RPMI8226 (cell line): ENCODE results near the gene ZMYND8.
A peak's percentile ranks its signal among the peaks of the same experiment; 100 is the strongest.
"Not testable (repeated sequence)": the region's sequence is repeated elsewhere in the genome, so short reads cannot be mapped to it uniquely, and the experiment has no call there.

Experiments
- DNase-seq: peaks from one replicate; pipeline ENCODE4 v3.0.0-alpha.2; 2015

Gene ZMYND8

DNA sequence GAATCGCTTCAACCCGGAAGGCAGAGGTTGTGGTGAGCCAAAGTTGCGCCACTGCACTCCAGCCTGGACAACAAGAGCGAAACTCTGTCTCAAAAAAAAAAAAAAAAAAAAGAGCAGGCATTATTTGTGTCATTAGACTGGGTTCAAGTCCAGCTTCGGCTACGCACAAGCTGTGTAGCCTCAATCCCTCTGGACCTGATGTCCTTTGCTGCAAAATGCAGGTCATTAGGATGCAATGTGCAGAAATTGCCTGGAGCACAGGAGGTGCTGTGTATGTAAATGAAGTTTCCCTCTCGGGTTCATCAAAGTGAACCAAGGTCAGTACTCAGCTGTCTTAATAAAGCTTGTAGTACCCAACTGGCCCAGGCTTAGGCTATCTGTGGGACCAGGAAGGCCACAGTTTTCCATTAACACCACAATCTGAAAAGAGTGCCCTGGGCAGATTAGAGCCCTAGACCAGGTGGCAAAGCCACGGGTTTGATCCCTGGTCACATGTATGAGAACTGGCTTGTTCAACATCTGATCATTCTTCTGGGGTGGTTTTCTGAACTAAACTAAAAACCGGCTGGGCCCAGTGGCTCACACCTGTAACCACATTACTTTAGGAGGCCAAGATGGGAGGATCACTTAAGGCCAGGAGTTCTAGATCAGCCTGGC, 155.3 kb downstream of the ZMYND8 start:
- no peak for DNase-seq

DNA sequence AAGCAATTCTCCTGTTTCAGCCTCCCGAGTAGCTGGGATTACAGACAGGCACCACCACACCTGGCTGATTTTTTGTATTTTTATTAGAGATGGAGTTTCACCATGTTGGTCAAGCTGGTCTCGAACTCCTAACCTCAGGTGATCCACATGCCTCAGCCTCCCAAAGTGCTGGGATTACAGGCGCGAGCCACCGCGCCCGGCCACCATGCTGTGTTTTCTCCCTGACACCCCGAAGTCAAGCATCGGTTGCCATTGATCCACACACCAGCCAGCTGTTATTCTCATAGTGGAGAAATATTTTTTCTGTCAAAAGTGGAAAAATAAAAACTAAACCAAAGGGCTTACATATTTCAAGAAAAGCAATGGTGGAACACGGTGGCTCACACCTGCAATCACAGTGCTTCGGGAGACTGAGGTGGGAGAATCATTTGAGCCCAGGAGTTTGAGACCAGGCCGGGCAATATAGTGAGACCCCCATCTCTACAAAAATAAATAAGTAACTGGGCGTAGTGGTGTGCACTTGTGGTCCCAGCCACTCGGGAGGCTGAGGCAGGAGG, 157.4 kb downstream of the ZMYND8 start:
- DNase-seq, result no peak

DNA sequence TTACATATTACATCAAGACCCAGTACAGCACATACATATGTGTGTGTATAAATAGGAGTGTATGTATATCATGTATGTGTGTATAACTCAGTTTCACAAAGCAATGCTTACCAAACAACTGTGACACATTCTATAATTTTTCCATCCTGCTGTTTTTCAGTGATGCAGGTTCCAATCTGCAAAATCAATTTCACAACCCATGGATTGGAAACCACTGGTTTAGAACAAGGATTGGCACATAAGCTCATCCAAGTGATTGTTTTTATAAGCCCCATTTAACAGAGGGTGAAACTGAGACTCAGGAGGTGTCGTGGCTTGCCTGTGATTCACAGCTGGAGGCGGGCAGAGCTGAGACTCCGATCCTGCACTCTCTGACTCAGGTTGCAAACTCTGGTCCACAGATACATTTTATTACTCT, 158.2 kb downstream of the ZMYND8 start:
- DNase-seq, result no peak

DNA sequence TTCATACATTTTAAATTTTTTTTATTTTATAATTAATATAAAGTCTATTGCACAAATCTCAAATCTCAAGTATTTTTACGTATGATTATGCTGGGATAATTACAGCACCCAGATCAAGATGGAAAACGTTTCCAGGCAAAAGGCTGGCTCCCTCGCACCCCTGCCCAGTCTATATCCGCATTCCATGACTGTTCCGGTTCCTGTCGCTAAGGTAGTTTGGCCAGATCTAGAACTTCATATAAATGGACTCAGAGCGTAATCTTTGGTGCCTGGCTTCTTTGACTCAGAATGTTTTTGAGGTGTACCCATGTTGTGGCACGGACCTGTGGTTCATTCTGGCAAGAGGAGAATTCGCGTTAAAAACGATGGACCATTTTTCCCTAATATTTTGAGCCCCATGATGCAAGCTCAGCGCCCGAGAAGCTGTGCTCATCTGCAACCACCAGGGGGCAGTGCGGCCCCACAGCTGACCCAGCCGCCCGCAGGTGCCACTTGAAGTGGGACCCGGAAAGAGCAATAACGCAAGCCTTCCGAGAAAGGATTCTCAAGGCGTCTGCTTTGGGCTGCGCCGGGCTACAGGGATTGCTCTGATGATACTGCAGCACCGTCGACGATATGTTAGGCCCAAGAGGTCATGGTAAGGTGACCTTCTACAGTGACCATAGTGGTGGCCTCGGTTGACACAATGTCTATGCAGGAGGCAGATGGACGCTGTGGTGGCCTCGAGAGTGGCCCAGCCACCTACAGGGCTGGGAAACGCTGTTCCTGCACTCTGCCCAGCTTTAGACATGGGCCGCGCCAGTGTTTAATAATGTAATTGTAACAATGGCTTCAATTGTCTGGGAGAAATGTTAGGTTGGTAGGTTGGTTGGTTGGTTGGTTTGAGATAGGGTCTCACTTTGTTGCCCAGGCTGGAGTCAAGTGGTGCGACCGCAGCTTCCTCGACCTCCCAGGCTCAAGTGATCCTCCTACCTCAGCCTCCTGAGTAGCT, 160.1 kb downstream of the ZMYND8 start:
- DNase-seq, result peak; percentile 79

DNA sequence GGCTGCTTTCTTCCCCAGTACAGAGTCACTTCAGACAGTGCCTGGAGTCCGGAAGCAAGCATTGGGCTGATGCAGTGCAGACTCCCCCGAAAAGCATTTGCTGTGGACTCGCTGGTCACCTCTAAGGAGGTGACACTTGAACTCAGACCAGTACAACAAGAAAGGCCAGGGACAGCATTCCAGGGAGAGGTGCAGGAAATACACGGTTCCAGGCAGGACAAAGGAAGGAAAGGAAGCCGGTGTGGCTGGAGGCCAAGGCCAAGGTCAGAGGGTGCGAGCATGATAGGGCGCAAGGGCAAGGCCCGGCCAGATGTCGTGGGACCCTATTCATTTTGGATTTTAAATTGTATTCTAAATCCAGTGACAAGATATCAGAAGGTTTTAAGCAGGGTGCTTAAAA, 160.9 kb downstream of the ZMYND8 start:
- DNase-seq, result no peak

DNA sequence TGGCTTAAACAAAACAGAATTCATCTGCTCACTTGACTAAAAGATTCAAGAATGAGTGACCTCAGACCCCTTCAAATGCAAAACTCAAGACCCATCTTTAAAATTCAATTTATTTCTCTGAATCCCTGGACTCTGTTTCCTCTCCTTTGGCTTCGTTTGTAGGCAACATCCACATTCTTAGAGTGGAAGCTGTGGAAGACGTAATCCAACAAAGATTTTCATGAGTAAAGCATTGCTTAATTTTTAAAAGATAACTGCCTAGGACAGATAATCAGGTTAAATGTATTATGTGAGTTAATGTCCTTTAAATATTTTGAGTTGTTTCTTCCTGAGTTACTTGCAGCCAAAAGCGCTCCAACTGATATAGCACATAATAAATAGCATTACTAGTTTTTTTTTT, 164.5 kb downstream of the ZMYND8 start:
- DNase-seq, result no peak

DNA sequence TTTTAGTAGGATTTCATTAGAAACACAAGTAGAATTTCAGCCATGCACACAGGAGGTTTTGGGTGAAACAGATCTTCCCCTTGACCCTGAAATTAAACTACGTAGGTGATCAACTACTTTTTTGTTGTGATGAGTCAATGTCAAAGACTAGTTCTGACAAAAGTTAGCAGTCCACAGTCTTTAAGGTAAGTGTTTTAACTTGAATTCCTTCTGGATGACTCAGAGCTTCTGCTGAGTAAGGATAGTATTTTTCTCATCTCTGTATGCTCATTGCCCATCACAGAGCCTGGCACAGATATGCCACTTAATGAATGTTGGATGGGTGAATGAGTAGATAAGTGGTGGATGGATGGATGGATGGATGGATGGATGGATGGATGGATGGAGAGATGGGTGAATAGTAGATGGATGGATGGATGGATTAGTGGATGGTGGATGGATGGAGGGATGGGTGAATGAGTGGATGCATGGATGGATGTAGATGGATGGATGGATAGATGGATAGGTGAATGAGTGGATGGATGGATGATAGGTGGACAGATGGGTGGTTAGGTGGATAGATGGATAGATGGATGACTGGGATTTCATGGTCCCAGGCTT, 165.3 kb downstream of the ZMYND8 start:
- no peak for DNase-seq

DNA sequence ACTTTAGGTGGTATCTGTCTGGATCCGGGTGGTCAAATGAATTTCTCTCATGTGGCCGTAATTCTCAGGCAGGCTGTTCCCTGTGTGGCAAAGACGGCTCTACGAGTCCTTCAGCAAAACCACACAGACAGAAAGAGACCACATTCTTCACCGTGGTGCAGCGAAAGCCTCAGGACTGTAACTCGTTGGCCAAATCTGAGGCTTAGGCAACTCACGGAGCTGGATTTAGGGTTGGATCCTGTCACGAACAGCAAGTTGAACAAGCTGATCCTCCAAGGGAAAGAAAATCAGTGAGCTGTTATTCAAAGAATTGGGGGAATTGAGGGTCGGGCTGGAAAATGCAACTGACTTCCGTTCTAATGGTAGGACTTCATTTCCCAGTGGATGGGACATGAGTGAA, 167.4 kb downstream of the ZMYND8 start:
- DNase-seq, result no peak

DNA sequence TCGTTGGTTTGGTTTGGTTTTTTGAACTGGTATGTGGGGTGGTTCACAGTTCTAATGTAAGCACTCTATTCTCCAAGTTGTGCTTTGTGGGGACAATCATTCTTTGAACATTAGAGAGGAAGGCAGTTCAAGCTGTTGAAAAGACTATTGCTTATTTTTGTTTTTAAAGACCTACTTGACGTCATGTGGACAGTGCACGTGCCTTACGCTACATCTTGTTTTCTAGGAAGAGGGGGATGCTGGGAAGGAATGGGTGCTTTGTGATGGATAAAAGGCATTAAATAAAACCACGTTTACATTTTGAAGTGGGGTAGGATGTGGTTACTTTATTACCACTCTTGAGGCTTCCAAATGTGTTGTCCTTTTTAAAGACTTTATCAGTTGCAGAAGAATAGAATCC, 168.0 kb downstream of the ZMYND8 start:
- DNase-seq, result no peak

DNA sequence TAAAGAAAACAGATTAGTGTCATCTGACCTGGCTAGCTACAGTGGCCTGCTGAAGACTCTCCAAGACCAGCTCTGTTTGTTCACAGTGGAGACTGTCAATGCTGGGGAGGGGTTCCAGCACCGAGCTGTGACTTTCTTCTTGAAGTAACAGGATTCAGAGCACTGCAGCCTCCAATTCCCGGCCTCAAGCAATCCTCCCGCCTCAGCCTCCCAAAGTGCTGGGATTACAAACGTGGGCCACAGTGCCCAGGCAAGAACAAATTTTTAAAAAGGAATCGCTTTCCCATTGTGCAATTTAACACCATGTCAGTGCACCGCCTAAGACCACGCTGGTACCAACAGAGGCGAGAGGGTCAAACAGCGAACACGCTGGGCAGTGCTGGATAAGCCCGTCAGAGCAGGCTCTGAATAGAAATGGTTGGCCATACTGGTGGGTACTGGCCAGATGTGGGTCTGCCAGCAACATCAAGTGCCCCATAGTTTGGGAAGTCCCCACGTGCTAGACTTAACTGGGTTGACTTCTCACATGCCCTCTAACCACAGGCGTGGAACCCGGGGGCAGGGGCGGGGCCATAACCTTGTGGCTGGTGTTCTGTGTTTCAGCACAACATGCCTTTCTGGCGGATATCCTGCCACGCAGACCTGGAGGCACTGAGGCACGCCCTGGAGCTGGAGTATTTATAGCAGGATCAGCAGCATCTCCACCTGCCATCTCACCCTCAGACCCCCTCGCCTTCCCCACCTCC, 168.9 kb downstream of the ZMYND8 start:
- no peak for DNase-seq

DNA sequence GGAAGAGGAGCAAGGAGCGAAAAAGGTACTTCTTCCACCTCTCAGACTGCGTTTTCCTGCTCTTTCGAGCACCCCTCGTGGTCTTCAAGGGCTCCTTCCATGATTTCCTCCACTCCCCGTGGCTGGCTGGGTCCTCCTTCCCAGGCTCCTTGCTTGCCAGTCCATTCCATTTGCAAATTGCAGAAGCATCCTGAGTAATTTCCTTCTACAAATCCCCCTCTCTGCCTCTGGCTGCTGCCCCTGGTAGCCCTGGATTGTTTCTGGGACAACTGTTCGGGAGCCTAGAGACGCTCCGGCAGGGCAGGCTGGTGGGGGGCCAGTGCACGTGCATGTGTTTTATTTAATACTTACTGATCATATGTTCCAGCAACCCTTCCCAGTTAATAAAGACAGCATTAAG, 173.1 kb downstream of the ZMYND8 start:
- DNase-seq, result no peak

DNA sequence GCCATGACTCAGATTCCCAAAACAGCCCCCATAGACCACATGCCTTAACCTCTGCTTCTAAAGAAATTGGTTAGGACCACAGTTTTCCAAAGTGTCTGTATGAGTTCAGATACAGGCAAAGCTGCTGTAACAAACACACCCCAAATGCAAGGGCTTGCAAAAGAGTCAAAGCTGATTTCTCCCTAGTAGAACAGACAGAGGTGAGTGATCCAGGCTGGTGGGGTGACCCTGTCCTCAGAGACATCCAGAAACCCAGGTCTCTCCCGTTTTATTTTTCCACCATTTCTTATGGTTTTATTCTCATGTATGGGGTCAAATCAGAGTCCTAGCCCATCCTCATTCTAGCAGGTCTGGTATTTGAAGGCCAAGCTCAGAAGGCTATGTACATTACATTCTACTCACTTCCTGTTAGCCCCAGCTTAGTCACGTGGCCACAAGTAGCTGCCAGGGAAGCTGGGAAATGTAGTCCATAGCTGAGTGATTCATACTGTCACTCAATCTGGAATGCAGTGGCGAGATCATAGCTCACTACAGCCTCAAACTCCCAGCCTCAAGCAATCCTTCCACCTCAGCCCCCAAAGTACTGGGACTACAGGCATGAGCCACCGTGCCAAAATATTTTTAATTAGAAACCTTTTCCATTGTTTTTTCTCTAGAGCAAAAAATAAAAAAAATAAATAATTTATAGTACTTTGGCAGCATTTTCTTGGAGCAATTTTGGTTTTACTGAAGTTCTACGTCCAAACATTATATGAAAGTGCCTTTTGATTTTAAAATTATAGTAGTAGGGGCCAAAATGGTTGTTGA, 175.2 kb downstream of the ZMYND8 start:
- peak; percentile 63 for DNase-seq

DNA sequence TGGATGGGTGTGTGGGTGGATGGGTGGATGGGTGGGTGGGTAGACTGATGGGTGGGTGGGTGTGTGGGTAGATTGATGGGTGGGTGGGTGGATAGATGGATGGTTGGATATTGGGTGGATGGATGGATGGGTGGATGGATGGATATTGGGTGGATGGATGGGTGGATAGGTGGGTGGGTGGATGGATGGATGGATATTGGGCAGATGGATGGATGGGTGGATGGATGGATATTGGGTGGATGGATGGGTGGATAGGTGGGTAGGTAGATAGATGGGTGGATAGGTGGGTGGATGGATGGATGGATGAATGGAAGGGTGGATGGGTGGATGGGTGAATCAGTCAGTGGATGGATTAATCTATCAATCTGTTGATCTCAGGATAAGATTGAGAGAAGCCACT, 177.2 kb downstream of the ZMYND8 start:
- DNase-seq, result no peak

DNA sequence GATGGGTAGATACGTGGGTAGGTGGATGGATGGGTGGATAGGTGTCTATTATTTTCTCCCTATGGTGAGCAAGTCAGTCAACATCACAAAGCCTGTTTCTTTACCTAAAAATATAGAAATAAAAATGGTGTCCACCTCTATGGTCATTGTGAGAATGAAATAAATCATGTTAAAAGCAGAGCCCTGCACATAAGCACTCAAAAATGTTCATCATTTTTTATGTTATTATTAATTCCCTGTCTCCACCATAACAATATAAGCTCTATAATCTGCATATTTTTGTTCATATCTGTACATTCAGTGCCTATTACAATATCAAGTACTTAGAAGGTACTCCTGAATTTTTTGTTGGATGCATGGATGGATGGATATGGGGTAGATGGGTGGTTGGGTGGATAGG, 177.6 kb downstream of the ZMYND8 start:
- no peak for DNase-seq

DNA sequence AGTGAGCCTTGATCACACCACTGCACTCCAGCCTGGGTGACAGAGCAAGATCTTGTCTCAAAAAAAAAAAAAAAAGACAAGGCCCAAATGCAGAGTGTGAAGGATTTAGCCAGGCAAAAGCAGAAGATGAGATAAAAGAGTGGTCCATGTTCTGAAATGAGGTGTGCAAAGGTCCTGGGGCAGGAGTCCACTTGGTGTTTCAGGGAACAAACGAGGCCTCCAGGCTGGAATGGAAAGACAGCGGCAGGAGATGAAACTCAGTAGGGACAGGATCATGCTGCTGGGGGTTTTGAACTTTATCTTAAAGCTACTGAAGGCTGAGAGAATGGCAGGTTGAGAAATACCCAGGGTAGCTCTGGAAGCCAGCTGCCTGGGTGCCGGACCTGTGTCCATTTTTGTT, 178.2 kb downstream of the ZMYND8 start:
- no peak for DNase-seq

DNA sequence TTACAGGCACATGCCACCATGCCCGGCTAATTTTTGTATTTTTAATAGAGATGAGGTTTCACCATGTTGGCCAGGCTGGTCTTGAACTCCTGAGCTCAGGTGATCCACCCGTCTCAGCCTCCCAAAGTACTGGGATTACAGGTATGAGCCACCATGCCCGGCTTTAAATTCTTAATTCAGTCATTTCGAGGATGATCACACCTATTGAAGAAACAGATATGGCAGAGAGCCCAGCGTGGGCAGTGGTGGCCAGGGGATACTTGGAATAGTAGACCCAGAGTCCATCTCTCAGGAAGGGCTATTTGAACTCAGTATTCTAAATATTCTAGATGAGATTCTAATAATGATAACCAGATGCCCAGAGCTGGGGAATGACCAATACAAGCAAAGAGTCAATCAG, 180.3 kb downstream of the ZMYND8 start:
- DNase-seq, result not testable (repeated sequence)

DNA sequence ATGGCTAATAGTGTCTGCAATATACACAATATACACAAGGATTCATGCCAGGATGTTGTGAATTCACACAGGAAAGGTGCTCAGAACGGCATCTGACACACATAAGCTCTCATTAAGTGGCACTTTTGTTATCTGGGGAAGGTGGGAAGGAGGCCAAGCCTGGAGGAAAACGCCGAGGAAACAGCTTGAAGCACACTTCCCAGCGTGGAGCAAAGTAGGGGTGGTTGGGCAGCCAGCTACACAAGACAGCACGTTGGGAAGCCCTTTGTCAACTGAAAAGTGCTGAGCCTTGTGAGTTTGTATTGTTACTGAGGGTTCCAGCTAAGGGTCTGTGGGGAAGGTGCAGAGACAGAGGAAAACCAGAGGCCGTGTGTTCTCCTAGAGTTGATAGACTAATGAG, 181.0 kb downstream of the ZMYND8 start:
- no peak for DNase-seq

DNA sequence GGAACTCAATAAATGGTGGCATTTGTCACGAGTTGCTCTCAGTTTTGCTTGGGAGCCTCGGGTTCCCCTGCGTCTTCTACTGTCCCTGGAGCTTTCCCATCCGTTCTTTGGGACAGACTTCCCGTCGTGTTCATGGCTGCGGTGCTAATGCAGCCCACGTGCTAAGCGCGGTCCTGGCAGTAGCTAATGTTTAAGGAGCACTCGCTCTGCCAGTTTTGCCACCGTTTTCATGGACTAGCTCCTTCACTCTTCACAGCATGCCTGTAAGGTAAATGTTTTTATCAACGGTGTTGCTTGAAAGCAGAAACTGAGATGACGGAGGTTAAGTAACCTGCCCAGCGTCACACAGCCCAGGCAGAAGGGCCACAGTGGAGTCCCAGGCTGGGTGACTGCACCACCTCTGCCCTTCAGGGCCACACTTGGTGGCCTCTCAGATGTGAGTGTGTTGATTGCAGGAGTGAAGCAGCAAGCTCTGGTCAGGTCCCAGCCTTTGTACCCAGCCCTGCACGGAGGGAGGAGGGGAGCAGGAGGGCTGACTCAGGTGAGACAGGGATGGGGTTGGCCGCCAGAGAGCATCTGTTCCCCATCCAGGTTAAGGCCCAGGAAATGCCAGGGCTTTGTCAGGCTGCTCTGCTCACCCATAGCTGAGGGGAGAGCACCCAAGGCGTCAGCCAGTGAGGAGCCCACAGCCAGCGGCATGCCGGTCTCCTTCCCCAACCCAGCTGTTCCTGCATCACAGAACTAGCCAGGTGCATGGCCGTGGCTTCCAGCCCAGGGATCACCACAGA, 181.8 kb downstream of the ZMYND8 start:
- DNase-seq, result no peak

DNA sequence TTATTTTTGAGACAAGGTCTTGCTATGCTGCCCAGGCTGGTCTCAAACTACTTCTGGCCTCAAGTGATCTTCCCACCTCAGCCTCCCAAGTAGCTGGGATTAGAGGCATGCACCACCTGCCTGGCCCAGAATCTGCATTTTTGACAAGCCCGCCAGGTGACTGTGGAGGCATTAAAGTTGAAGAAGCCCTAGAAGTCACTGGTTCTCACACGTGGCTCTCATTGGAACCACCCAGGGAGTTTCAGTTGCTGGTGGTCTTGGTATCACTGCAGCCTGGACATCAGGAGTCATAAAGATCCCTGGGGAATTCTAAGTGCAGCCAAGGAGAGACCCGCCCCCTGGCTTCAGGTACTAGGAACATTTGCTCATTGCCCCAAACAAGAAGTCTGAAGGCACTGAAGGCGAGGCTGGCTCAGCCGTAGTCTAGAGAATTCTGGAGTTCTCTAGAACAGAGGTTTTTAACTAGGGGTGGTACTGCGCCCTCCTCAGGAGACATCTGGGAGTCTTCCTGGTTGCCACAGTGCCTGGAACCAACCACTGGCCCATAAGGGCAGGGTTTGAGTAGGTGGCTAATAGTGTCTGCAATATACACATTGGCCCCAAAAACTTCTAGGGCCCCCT, 182.8 kb downstream of the ZMYND8 start:
- no peak for DNase-seq

DNA sequence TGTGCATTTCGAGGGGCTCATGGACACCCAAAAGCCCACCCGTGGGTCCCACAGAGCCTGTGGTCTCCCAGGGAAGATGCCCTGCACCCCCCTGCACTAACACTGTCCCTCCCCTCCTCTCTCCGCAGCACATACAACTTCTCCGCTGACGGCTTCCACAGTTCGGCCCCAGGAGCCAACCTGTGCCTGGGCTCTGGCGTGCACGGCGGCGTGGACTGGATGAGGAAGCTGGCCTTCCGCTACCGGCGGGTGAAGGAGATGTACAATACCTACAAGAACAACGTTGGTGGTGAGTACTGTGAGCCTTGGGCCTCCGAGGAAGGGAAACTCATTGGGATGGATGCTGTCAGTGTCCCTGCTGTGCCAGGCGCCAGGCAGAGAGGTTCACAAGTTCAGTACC, 183.9 kb downstream of the ZMYND8 start:
- DNase-seq, result no peak

DNA sequence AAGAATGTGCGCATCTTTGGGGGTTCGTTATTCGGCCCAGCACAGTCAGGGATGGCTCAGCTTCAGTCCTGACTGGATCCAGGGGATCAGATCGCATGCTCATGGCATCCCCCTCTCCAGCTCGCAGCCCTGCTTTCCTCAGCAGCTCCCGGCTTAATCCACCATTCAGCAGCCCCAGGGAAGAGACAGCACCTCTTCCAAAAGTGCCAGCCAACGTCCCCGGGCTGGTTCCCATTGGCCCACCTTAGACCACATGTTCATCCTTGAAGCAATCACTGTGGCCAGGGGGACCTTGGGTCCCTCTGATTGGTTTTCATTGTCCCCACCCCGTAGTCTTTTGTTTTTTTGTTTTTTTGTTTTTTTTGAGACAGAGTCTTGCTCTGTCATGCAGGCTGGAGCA, 188.7 kb downstream of the ZMYND8 start:
- DNase-seq, result no peak
